Spinal cord (tissue), 10 donors: ENCODE data around the gene ARPIN. TPM values are rescaled to one million over a fixed set of nuclear protein-coding genes. Genes with fewer than 3 reads are reported as not detected.
A peak's percentile ranks its signal among the peaks of the same experiment; 100 is the strongest.
"Not testable (repeated sequence)": the region's sequence is repeated elsewhere in the genome, so short reads cannot be mapped to it uniquely, and the experiment has no call there.

Experiments used
- DNase-seq, 6 donors: peaks; one replicate each; pipeline versions ENCODE4 v3.0.0 to v3.0.0-alpha.2; 2013 to 2015; ENCODE audit warnings: low spot score in 6 of 6, low read depth in 4 of 6
- H3K27ac ChIP-seq: one replicate; pipeline ENCODE4 v1.5.1; 2013; ENCODE audit warnings: low read depth, low read length, control low read depth
- H3K27me3 ChIP-seq: one replicate; pipeline ENCODE4 v1.6.1; 2013; ENCODE audit warnings: low read length; ENCODE audit not compliant: control insufficient read depth, insufficient read depth
- H3K36me3 ChIP-seq: one replicate; pipeline ENCODE4 v1.6.1; 2013; ENCODE audit warnings: low read length; ENCODE audit not compliant: control insufficient read depth, insufficient read depth
- H3K4me1 ChIP-seq: one replicate; pipeline ENCODE4 v1.6.1; 2013; ENCODE audit warnings: low read length; ENCODE audit not compliant: control insufficient read depth, insufficient read depth
- H3K4me3 ChIP-seq: one replicate; pipeline ENCODE4 v1.5.1; 2013; ENCODE audit warnings: low read depth, low read length, control low read depth
- H3K9me3 ChIP-seq: one replicate; pipeline ENCODE4 v1.6.1; 2013; ENCODE audit warnings: low read length; ENCODE audit not compliant: control insufficient read depth, insufficient read depth
- WGBS: methylation state at CpG from one replicate; pipeline ENCODE4 v1.1.5; 2013; ENCODE audit warnings: missing lambda C conversion rate; ENCODE audit not compliant: insufficient coverage; 5-methylcytosine and 5-hydroxymethylcytosine counted together
- polyA plus RNA-seq, 2 donors: library from polyadenylated mRNA; unstranded; fragments of 120-200 nt; gene quantifications; one replicate each; pipeline ENCODE4 v1.2.1, GENCODE V29; 2013; ENCODE audit not compliant: insufficient read length in 2 of 2
- total RNA-seq, 2 donors: library from RNA; depleted of rRNA in 1 of 2; stranded (reverse); fragments of 120-200 nt in 1 of 2; fragments of >200 nt in 1 of 2; gene quantifications; one replicate each; pipeline versions ENCODE4 v1.2.3 to v1.2.4, GENCODE V29; 2013 to 2014
- donor health status: healthy.

The ARPIN gene
- total and polyA plus RNA-seq, 4 donors, result 16.1 to 26.6 (median 20.9) TPM

- not testable (repeated sequence) for H3K36me3 ChIP-seq, DNase-seq, H3K4me3 ChIP-seq, H3K27me3 ChIP-seq, H3K27ac ChIP-seq, H3K4me1 ChIP-seq, H3K9me3 ChIP-seq
- WGBS, result 83% methylated on average over 1 of the region's 2 CpGs
Observed at GRCh38 chr15:89939377-89939776, 26.6 kb upstream of the ARPIN start.

GRCh38 chr15:89937365-89938350 lies 24.9 kb upstream of the ARPIN start:
- DNase-seq, result no peak
- no peaks in the 10 kb centered on the region for H3K4me1 ChIP-seq
- H3K27me3 ChIP-seq, result no peaks in the 10 kb centered on the region
- 100% methylated on average over 1 of the region's 10 CpGs for WGBS
- no peaks in the 10 kb centered on the region for H3K9me3 ChIP-seq
- H3K27ac ChIP-seq, result no peak overlapping the region
- no peak overlapping the region for H3K4me3 ChIP-seq
- no peaks in the 10 kb centered on the region for H3K36me3 ChIP-seq

DNA sequence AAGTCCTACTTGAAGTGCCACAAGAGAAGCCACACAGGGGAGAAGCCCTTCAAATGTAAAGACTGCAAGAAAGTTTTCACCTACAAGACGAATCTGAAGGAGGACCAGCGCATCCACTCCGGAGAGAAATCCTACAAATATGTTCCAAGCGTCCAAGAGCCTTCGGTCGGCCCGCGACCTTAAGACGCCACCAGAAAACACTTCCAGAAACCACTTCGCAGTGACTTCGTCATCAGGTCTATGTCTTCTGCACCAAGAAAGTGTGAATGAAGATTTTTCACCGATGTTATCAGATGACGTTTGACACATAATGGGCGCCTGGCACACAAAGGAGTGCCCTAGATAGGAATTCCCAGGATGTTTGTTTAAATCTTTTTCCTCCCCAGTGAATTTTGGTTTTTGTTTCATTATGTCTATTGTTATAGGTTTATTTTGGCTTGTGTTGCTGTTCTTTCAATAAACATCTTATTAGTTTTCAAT lies 24.1 kb upstream of the ARPIN start:
- H3K4me1 ChIP-seq, result no peaks in the 10 kb centered on the region
- 90% methylated on average over 11 of the region's 14 CpGs for WGBS
- no peak overlapping the region for H3K27ac ChIP-seq
- DNase-seq, result no peak
- H3K9me3 ChIP-seq, result no peaks in the 10 kb centered on the region
- H3K27me3 ChIP-seq, result no peaks in the 10 kb centered on the region
- no peak overlapping the region for H3K4me3 ChIP-seq
- no peaks in the 10 kb centered on the region for H3K36me3 ChIP-seq

GRCh38 chr15:89936051-89936785 lies 23.5 kb upstream of the ARPIN start:
- Histone ChIP-seq H3K9me3 (no peaks in the 10 kb centered on the region), H3K4me1 (no peaks in the 10 kb centered on the region), H3K36me3 (no peaks in the 10 kb centered on the region), H3K27ac (no peak overlapping the region), H3K4me3 (no peak overlapping the region), H3K27me3 (no peaks in the 10 kb centered on the region)
- no peak for DNase-seq
- WGBS, result 81% methylated on average over 8 of the region's 8 CpGs

DNA sequence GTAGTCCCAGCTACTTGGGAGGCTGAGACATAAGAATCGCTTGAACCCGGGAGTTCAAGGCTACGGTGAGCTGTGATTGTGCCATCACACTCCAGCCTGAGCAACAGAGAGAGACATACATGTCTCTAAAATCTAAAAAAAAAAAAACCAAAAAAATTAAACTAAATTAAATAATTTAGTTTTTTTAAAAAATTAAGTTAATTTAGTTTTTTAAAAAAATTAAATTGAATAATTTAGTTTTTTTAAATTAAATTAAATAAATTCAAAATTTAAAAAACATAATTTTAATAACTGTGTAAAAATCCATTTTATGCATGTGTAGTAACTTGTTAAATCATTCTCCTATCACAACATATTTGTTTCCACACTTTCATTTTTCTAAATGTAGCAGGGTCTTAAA lies 20.1 kb upstream of the ARPIN start:
- H3K4me3 ChIP-seq, result no peak overlapping the region
- H3K36me3 ChIP-seq, result no peaks in the 10 kb centered on the region
- H3K27me3 ChIP-seq, result no peaks in the 10 kb centered on the region
- H3K27ac ChIP-seq, result no peak overlapping the region
- H3K4me1 ChIP-seq, result no peaks in the 10 kb centered on the region
- H3K9me3 ChIP-seq, result no peaks in the 10 kb centered on the region
- no peak for DNase-seq
- WGBS, result 100% methylated on average over 2 of the region's 3 CpGs

GRCh38 chr15:89928421-89928820 lies 15.7 kb upstream of the ARPIN start:
- no peak for DNase-seq
- Histone ChIP-seq H3K9me3 (no peaks in the 10 kb centered on the region), H3K27ac (no peak overlapping the region), H3K4me1 (no peaks in the 10 kb centered on the region), H3K27me3 (no peaks in the 10 kb centered on the region), H3K4me3 (no peak overlapping the region), H3K36me3 (no peaks in the 10 kb centered on the region)
- WGBS, result 78% methylated on average over 3 of the region's 4 CpGs

DNA sequence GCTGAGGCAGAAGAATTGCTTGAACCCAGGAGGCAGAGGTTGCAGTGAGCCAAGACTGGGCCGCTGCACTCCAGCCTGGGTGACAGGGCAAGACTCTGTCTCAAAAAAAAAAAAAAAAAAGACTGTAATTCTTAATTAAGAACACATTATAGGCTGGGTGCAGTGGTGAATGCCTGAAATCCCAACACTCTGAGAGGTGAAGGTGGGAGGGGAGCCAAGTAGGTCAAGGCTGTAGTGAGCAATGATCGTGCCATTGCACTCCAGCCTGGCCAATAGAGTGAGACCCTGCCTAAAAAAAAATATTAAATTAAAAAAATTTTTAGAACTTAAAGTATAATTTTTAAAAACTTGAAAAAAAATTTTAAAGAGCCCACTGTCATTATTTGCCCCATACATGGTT lies 13.4 kb upstream of the ARPIN start:
- Histone ChIP-seq H3K4me3 (no peak overlapping the region), H3K27ac (no peak overlapping the region), H3K9me3 (no peaks in the 10 kb centered on the region), H3K36me3 (no peaks in the 10 kb centered on the region), H3K4me1 (no peaks in the 10 kb centered on the region), H3K27me3 (no peaks in the 10 kb centered on the region)
- no peak for DNase-seq
- no CpG with 5 or more reads among the region's 2 CpGs for WGBS

DNA sequence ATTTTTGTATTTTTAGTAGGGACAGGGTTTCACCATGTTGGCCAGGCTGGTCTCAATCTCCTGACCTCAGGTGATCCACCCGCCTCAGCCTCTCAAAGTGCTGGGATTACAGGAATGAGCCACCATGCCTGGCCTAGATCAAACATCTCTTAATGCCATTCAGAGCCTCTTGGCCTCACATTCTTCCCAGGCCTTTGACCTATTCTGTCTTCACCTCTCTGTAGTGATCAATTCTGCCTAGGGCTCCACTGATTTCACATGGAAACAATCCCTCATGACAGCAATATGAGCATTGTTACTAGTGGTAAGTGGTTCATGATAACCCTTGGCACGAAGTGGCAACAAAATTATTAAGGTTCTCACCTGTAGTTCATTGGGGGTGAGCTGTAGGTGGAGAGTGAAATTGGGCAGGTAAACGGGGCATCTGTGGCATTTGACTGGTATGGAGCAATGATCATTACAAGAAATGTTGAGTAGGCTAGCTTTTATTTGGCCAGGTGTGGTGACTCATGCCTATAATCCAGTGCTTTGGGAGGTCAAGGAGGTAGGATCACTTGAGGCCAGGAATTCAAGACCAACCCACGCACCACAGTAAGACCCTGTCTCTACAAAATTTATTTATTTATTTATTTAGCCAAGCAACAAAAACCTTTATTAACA lies 4.8 kb upstream of the ARPIN start:
- Histone ChIP-seq H3K9me3 (no peaks in the 10 kb centered on the region), H3K36me3 (no peaks in the 10 kb centered on the region), H3K27me3 (no peaks in the 10 kb centered on the region), H3K27ac (no peak overlapping the region), H3K4me1 (peaks cover 9% of the 10 kb centered on the region), H3K4me3 (no peak overlapping the region)
- no peak for DNase-seq
- 86% methylated on average over 2 of the region's 4 CpGs for whole genome bisulfite sequencing

- peak in 1 of 6 donors; percentile 22 for DNase-seq
- no peaks in the 10 kb centered on the region for H3K27me3 ChIP-seq
- no peaks in the 10 kb centered on the region for H3K36me3 ChIP-seq
- no peaks in the 10 kb centered on the region for H3K9me3 ChIP-seq
- peaks cover 15% of the 10 kb centered on the region for H3K4me1 ChIP-seq
- H3K4me3 ChIP-seq, result no peak overlapping the region
- WGBS, result no CpG with 5 or more reads among the region's 3 CpGs
- no peak overlapping the region for H3K27ac ChIP-seq
Observed at GRCh38 chr15:89916660-89917059, 3.9 kb upstream of the ARPIN start.
